K562 (cell line): ENCODE results near the gene SERGEF. TPM values are rescaled to one million over a fixed set of nuclear protein-coding genes. Genes with fewer than 3 reads are reported as not detected.

ENCODE experiments used
- ATAC-seq: fragments of 200-7000 bp; cut with Tn5 transposase; 3 replicates; pipeline ENCODE4 v1.9.1; 2020; ENCODE audit warnings: moderate library complexity
- BruUV-seq: library from RNA; stranded (reverse); fragments of 400-500 nt; replicated peaks from 2 replicates; lab custom pipeline; 2021; lab: Mats Ljungman, UMichigan
- CTCF ChIA-PET: fragments of 300-600 bp; formaldehyde crosslinking; extraction: SDS; loops from one replicate; lab custom pipeline; 2021; ENCODE audit warnings: low intra/inter-chr PET ratio; lab: Yijun Ruan, JAX
- POLR2A ChIA-PET: fragments of 300-600, 350-650 bp; sonication (Branson Sonifier 250); formaldehyde crosslinking; extraction: SDS; loops from one replicate; lab custom pipeline; 2021; ENCODE audit warnings: antibody characterized with exemption, inconsistent platforms; lab: Yijun Ruan, JAX
- DNase-seq, 4 experiments: peaks; one replicate each; pipeline versions ENCODE4 v3.0.0 to v3.0.0-alpha.2; 2011 to 2018; ENCODE audit warnings: low spot score in 3 of 4, mixed read lengths in 3 of 4; ENCODE audit errors: extremely low read depth in 1 of 4
- FAIRE-seq: peaks from 2 replicates; lab custom pipeline; 2011; peaks lifted over from hg19 to GRCh38; lab: Jason Lieb, UNC
- H2AFZ ChIP-seq: 2 replicates; pipeline ENCODE4 v1.6.0; 2011; ENCODE audit warnings: low read depth, low read length, control low read depth, inconsistent platforms
- H3K27ac ChIP-seq: fragments of 200-600 bp; 3 replicates; pipeline ENCODE4 v1.8.0; 2011; ENCODE audit warnings: low read depth, mild to moderate bottlenecking, control low read depth, inconsistent platforms, low read length, moderate library complexity, mixed read lengths; ENCODE audit errors: extremely low read depth
- H3K27me3 ChIP-seq, 2 experiments: fragments of 300-600 bp in 1 of 2; 2 replicates in 1 of 2; 3 replicates in 1 of 2; pipeline versions ENCODE4 v1.6.0 to v1.8.0; 2011; ENCODE audit warnings: inconsistent platforms in 2 of 2, low read length in 2 of 2, mild to moderate bottlenecking in 1 of 2, mixed read lengths in 1 of 2, moderate library complexity in 1 of 2; ENCODE audit not compliant: control insufficient read depth in 2 of 2, insufficient read depth in 2 of 2
- H3K36me3 ChIP-seq: fragments of 300-600 bp; 3 replicates; pipeline ENCODE4 v1.8.0; 2011; ENCODE audit warnings: mild to moderate bottlenecking, low read length, inconsistent platforms; ENCODE audit not compliant: control insufficient read depth, insufficient read depth
- H3K4me1 ChIP-seq, 2 experiments: fragments of 200-600 bp in 1 of 2; replicated peaks in 1 of 2; 2 replicates in 1 of 2; 3 replicates in 1 of 2; pipeline versions ENCODE4 v1.5.1 to v1.8.0; 2011; ENCODE audit warnings: inconsistent platforms in 2 of 2, low read length in 2 of 2, mild to moderate bottlenecking in 1 of 2, mixed read lengths in 1 of 2, moderate library complexity in 1 of 2; ENCODE audit not compliant: control insufficient read depth in 2 of 2, insufficient read depth in 2 of 2
- H3K4me2 ChIP-seq: 2 replicates; pipeline ENCODE4 v1.6.1; 2011; ENCODE audit warnings: low read length, control low read depth, inconsistent platforms, mixed read lengths; ENCODE audit not compliant: insufficient read depth
- H3K4me3 ChIP-seq: fragments of 200-600 bp; sonication (generic), shearing (Covaris generic); 2 replicates; pipeline ENCODE4 v1.5.1; 2016; ENCODE audit warnings: control low read depth, inconsistent platforms
- H3K79me2 ChIP-seq: fragments of 200-600 bp; 3 replicates; pipeline ENCODE4 v1.8.0; 2011; ENCODE audit warnings: low read length, inconsistent platforms; ENCODE audit not compliant: control insufficient read depth, insufficient read depth
- H3K9ac ChIP-seq, 2 experiments: 2 replicates each; pipeline versions ENCODE4 v1.6.0 to v1.6.1; 2011; ENCODE audit warnings: low read depth in 2 of 2, low read length in 2 of 2, control low read depth in 1 of 2, inconsistent platforms in 1 of 2, mild to moderate bottlenecking in 1 of 2, mixed read lengths in 1 of 2; ENCODE audit not compliant: insufficient read depth in 1 of 2
- H3K9me1 ChIP-seq: one replicate; pipeline ENCODE4 v1.6.0; 2011; ENCODE audit warnings: inconsistent platforms, mild to moderate bottlenecking, low read length, moderate library complexity; ENCODE audit not compliant: control insufficient read depth, insufficient read depth
- H3K9me3 ChIP-seq: replicated peaks from 2 replicates; pipeline ENCODE4 v1.5.1; 2011; ENCODE audit warnings: low read depth, low read length, inconsistent platforms; ENCODE audit not compliant: control insufficient read depth, insufficient read depth
- H4K20me1 ChIP-seq: replicated peaks from 2 replicates; pipeline ENCODE4 v1.6.1; 2011; ENCODE audit warnings: low read length, inconsistent platforms, mixed read lengths; ENCODE audit not compliant: control insufficient read depth, insufficient read depth
- DMBX1 ChIP-seq: fragments of 250-450 bp; sonication (Bioruptor Pico); IDR thresholded peaks from 2 replicates; pipeline ENCODE4 v1.8.0; 2022; ENCODE audit warnings: inconsistent platforms, mild to moderate bottlenecking, moderate library complexity, borderline replicate concordance
- FOS ChIP-seq: IDR thresholded peaks from 3 replicates; pipeline ENCODE4 v1.6.1; 2011; ENCODE audit not compliant: insufficient read length; ENCODE audit errors: extremely low read depth
- FOXP4 ChIP-seq: sonication (generic); formaldehyde crosslinking; IDR thresholded peaks from 2 replicates; pipeline ENCODE4 v1.8.0; 2022; ENCODE audit warnings: mild to moderate bottlenecking, missing genetic modification reagents, borderline replicate concordance
- GATAD2A ChIP-seq: fragments of 450-650 bp; IDR thresholded peaks from 2 replicates; pipeline ENCODE4 v1.6.1; 2017
- HDAC8 ChIP-seq: fragments of 450-650 bp; IDR thresholded peaks from 2 replicates; pipeline ENCODE4 v1.6.1; 2016; ENCODE audit warnings: mild to moderate bottlenecking, missing genetic modification characterization, moderate library complexity, missing compliant biosample characterization
- MLX ChIP-seq, 2 experiments: fragments of 450-650 bp in 1 of 2; sonication (generic) in 1 of 2; formaldehyde crosslinking; conservative IDR thresholded peaks; 2 replicates each; pipeline versions ENCODE4 v1.4.0 to v1.8.1; 2020 to 2022; ENCODE audit warnings: mild to moderate bottlenecking in 1 of 2, missing genetic modification reagents in 1 of 2
- NFYB ChIP-seq: IDR thresholded peaks from 2 replicates; pipeline ENCODE4 v1.6.1; 2011; ENCODE audit warnings: mild to moderate bottlenecking, moderate library complexity; ENCODE audit not compliant: insufficient read length; ENCODE audit errors: extremely low read depth
- THAP12 ChIP-seq: fragments of 250-450 bp; sonication (Bioruptor Pico); IDR thresholded peaks from 2 replicates; pipeline ENCODE4 v1.9.0; 2021; ENCODE audit warnings: mild to moderate bottlenecking, inconsistent platforms
- ZBTB43 ChIP-seq: sonication (generic); formaldehyde crosslinking; IDR thresholded peaks from 2 replicates; pipeline ENCODE4 v1.8.0; 2023; ENCODE audit warnings: mild to moderate bottlenecking, missing genetic modification reagents
- ZNF197 ChIP-seq: fragments of 200-800 bp; sonication (Bioruptor generic); IDR thresholded peaks from 2 replicates; pipeline ENCODE4 v1.6.1; 2016; ENCODE audit warnings: low read depth, missing genetic modification characterization, missing compliant biosample characterization
- ZNF232 ChIP-seq: sonication (generic); formaldehyde crosslinking; IDR thresholded peaks from 2 replicates; pipeline ENCODE4 v1.8.0; 2022; ENCODE audit warnings: mild to moderate bottlenecking, missing genetic modification reagents
- ZNF57 ChIP-seq: fragments of 450-650 bp; formaldehyde crosslinking; IDR thresholded peaks from 2 replicates; pipeline ENCODE4 v1.4.0; 2020; ENCODE audit warnings: mild to moderate bottlenecking, moderate library complexity
- WGBS: fragments of 100-300 bp; shearing (Covaris generic); methylation state at CpG from one replicate; pipeline ENCODE4 v1.1.6; 2016; ENCODE audit warnings: low coverage, mixed read lengths; ENCODE audit not compliant: insufficient coverage; ENCODE audit errors: missing lambda C conversion rate; 5-methylcytosine and 5-hydroxymethylcytosine counted together
- in situ Hi-C: fragments of 300-500 bp; cut with MboI; formaldehyde crosslinking; loops from 4 replicates; pipeline ENCODE4 v1.15.0; 2018; ENCODE audit warnings: inconsistent platforms, mixed read lengths
- intact Hi-C: fragments of 100-400 bp; cut with micrococcal nuclease; formaldehyde crosslinking; loops from 2 replicates; pipeline ENCODE4 v1.14.2; 2022
- polyA plus RNA-seq, 8 experiments: library from polyadenylated mRNA; depleted of rRNA in 4 of 8; stranded (reverse) in 5 of 8; unstranded in 3 of 8; fragments of >200 nt; fragmentation: Nextera tagmentation in 2 of 8; fragmentation: Illumina TruSeq in 1 of 8; extraction: Ambion mirVana in 2 of 8; extraction: Trizol in 1 of 8; gene quantifications; 2 replicates each; pipeline versions ENCODE4 v1.2.1 to v1.2.3, GENCODE V29; 2011 to 2014; ENCODE audit warnings: inconsistent platforms in 1 of 8, missing spikeins in 1 of 8
- total RNA-seq, 7 experiments: library from RNA; depleted of rRNA in 6 of 7; stranded (reverse); fragments of >200 nt in 6 of 7; fragmentation: Illumina TruSeq in 2 of 7; extraction: Trizol in 2 of 7; gene quantifications; 2 replicates each; pipeline versions ENCODE4 v1.2.1 to v1.2.3, GENCODE V29; 2011 to 2021; ENCODE audit warnings: low replicate concordance in 1 of 7

The SERGEF gene
- total and polyA plus RNA-seq, 9 of the 15 experiments (the other 6 are each of a cell fraction or from before 2014, with no cell fraction given), result 10.2 to 28.0 (median 19.9) TPM

- no TSS peak for BruUV-seq
- Histone ChIP-seq H3K9ac (no peak overlapping the region), H3K9me1 (no peaks in the 10 kb centered on the region), H3K36me3 (no peaks in the 10 kb centered on the region), H3K9me3 (no peaks in the 10 kb centered on the region), H3K4me2 (no peak overlapping the region), H3K4me3 (no peak overlapping the region), H4K20me1 (peaks cover 5% of the 10 kb centered on the region; the same call in 1 of the 2 replicates), H3K27ac (no peak overlapping the region), H2AFZ (no peak overlapping the region), H3K27me3 (no peaks in the 10 kb centered on the region), H3K4me1 (peaks cover 0 to 6% of the 10 kb centered on the region in 2 experiments; a peak in 1 of 5 replicates), H3K79me2 (no peaks in the 10 kb centered on the region)
- intact Hi-C loops (no loop called here), in situ Hi-C loops (no loop called here)
- WGBS, result 83% methylated on average over 1 of the region's 1 CpG
- ATAC-seq (no peak), DNase-seq (no peak), FAIRE-seq (no peak)
- CTCF ChIA-PET, result no interaction called here
- POLR2A ChIA-PET, result interaction anchor here (1.3 kb wide), 1 partner anchor 9 kb away, joined by 4 read pairs; no protein-coding TSS in a partner anchor
- TF ChIP-seq HDAC8 (tag) (no peak), MLX (CRISPR knock-in tag; conservative IDR thresholded peaks at IDR 0.05) (no peak), DMBX1 (CRISPR knock-in tag) (no peak), ZBTB43 (CRISPR knock-in tag) (no peak), ZNF232 (CRISPR knock-in tag) (no peak), GATAD2A (no peak), THAP12 (CRISPR knock-in tag) (no peak), ZNF197 (CRISPR knock-in tag) (no peak), NFYB (no peak), ZNF57 (CRISPR knock-in tag) (no peak), FOS (no peak), FOXP4 (CRISPR knock-in tag) (no peak)
Measured at GRCh38 chr11:17897495-17897894, 115.4 kb downstream of the SERGEF start.
